ENCODE data around the gene PTPN3. TPM values are rescaled to one million over a fixed set of nuclear protein-coding genes. Genes with fewer than 3 reads are reported as not detected.

Gene PTPN3
- total and polyA plus RNA-seq, 2 experiments from 2014 or later, result 1.4 to 2.6 TPM

DNA sequence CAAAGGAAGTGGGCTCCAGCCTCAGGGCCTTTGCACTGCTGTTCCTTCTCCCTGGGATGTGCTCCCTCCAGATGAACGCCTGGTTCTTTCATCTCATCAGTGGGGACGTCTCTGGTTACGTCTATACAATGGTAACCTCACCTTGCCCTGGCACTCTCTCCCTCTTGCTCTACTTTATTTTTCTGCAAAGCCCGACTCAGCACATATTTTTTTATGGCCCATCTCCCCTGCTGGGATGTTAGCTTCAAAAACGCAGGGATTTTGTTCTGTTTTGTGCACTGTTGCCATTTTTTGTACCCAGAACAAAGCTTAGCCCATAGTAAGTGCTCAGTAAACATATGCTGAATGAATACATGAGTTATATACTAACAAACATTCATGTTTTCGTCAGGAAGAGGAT is 37.5 kb downstream of the PTPN3 start:
- no peak for DNase-seq (ENCODE audit: low spot score)
- ATAC-seq, result no peak
- no peak for TF ChIP-seq JUNB (IDR thresholded peaks at IDR 0.05; ENCODE audit: unreplicated experiment)
- TF ChIP-seq, protein P1, sequence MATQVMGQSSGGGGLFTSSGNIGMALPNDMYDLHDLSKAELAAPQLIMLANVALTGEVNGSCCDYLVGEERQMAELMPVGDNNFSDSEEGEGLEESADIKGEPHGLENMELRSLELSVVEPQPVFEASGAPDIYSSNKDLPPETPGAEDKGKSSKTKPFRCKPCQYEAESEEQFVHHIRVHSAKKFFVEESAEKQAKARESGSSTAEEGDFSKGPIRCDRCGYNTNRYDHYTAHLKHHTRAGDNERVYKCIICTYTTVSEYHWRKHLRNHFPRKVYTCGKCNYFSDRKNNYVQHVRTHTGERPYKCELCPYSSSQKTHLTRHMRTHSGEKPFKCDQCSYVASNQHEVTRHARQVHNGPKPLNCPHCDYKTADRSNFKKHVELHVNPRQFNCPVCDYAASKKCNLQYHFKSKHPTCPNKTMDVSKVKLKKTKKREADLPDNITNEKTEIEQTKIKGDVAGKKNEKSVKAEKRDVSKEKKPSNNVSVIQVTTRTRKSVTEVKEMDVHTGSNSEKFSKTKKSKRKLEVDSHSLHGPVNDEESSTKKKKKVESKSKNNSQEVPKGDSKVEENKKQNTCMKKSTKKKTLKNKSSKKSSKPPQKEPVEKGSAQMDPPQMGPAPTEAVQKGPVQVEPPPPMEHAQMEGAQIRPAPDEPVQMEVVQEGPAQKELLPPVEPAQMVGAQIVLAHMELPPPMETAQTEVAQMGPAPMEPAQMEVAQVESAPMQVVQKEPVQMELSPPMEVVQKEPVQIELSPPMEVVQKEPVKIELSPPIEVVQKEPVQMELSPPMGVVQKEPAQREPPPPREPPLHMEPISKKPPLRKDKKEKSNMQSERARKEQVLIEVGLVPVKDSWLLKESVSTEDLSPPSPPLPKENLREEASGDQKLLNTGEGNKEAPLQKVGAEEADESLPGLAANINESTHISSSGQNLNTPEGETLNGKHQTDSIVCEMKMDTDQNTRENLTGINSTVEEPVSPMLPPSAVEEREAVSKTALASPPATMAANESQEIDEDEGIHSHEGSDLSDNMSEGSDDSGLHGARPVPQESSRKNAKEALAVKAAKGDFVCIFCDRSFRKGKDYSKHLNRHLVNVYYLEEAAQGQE (IDR thresholded peaks at IDR 0.05; ENCODE audit: unreplicated experiment), result no peak
- TF ChIP-seq ZNF114 (CRISPR knock-in tag; IDR thresholded peaks at IDR 0.05), result no peak
- no peak for TF ChIP-seq EZH2 (IDR thresholded peaks at IDR 0.05; ENCODE audit: low read depth, unreplicated experiment)
- TF ChIP-seq, protein P2, sequence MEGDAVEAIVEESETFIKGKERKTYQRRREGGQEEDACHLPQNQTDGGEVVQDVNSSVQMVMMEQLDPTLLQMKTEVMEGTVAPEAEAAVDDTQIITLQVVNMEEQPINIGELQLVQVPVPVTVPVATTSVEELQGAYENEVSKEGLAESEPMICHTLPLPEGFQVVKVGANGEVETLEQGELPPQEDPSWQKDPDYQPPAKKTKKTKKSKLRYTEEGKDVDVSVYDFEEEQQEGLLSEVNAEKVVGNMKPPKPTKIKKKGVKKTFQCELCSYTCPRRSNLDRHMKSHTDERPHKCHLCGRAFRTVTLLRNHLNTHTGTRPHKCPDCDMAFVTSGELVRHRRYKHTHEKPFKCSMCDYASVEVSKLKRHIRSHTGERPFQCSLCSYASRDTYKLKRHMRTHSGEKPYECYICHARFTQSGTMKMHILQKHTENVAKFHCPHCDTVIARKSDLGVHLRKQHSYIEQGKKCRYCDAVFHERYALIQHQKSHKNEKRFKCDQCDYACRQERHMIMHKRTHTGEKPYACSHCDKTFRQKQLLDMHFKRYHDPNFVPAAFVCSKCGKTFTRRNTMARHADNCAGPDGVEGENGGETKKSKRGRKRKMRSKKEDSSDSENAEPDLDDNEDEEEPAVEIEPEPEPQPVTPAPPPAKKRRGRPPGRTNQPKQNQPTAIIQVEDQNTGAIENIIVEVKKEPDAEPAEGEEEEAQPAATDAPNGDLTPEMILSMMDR (conservative IDR thresholded peaks at IDR 0.05; ENCODE audit: low read depth in 2 of 2), result no peak
- TF ChIP-seq NANOG (IDR thresholded peaks at IDR 0.05; ENCODE audit: borderline replicate concordance), result no peak
- TF ChIP-seq, protein P3, sequence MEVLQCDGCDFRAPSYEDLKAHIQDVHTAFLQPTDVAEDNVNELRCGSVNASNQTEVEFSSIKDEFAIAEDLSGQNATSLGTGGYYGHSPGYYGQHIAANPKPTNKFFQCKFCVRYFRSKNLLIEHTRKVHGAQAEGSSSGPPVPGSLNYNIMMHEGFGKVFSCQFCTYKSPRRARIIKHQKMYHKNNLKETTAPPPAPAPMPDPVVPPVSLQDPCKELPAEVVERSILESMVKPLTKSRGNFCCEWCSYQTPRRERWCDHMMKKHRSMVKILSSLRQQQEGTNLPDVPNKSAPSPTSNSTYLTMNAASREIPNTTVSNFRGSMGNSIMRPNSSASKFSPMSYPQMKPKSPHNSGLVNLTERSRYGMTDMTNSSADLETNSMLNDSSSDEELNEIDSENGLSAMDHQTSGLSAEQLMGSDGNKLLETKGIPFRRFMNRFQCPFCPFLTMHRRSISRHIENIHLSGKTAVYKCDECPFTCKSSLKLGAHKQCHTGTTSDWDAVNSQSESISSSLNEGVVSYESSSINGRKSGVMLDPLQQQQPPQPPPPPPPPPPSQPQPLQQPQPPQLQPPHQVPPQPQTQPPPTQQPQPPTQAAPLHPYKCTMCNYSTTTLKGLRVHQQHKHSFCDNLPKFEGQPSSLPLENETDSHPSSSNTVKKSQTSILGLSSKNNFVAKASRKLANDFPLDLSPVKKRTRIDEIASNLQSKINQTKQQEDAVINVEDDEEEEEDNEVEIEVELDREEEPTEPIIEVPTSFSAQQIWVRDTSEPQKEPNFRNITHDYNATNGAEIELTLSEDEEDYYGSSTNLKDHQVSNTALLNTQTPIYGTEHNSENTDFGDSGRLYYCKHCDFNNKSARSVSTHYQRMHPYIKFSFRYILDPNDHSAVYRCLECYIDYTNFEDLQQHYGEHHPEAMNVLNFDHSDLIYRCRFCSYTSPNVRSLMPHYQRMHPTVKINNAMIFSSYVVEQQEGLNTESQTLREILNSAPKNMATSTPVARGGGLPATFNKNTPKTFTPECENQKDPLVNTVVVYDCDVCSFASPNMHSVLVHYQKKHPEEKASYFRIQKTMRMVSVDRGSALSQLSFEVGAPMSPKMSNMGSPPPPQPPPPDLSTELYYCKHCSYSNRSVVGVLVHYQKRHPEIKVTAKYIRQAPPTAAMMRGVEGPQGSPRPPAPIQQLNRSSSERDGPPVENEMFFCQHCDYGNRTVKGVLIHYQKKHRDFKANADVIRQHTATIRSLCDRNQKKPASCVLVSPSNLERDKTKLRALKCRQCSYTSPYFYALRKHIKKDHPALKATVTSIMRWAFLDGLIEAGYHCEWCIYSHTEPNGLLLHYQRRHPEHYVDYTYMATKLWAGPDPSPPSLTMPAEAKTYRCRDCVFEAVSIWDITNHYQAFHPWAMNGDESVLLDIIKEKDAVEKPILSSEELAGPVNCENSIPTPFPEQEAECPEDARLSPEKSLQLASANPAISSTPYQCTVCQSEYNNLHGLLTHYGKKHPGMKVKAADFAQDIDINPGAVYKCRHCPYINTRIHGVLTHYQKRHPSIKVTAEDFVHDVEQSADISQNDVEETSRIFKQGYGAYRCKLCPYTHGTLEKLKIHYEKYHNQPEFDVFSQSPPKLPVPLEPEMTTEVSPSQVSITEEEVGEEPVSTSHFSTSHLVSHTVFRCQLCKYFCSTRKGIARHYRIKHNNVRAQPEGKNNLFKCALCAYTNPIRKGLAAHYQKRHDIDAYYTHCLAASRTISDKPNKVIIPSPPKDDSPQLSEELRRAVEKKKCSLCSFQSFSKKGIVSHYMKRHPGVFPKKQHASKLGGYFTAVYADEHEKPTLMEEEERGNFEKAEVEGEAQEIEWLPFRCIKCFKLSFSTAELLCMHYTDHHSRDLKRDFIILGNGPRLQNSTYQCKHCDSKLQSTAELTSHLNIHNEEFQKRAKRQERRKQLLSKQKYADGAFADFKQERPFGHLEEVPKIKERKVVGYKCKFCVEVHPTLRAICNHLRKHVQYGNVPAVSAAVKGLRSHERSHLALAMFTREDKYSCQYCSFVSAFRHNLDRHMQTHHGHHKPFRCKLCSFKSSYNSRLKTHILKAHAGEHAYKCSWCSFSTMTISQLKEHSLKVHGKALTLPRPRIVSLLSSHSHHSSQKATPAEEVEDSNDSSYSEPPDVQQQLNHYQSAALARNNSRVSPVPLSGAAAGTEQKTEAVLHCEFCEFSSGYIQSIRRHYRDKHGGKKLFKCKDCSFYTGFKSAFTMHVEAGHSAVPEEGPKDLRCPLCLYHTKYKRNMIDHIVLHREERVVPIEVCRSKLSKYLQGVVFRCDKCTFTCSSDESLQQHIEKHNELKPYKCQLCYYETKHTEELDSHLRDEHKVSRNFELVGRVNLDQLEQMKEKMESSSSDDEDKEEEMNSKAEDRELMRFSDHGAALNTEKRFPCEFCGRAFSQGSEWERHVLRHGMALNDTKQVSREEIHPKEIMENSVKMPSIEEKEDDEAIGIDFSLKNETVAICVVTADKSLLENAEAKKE (CRISPR knock-in tag; IDR thresholded peaks at IDR 0.05), result no peak
- TF ChIP-seq CREB1 (CRISPR knock-in tag; IDR thresholded peaks at IDR 0.05; ENCODE audit: low read depth), result no peak
- TF ChIP-seq, protein P4, sequence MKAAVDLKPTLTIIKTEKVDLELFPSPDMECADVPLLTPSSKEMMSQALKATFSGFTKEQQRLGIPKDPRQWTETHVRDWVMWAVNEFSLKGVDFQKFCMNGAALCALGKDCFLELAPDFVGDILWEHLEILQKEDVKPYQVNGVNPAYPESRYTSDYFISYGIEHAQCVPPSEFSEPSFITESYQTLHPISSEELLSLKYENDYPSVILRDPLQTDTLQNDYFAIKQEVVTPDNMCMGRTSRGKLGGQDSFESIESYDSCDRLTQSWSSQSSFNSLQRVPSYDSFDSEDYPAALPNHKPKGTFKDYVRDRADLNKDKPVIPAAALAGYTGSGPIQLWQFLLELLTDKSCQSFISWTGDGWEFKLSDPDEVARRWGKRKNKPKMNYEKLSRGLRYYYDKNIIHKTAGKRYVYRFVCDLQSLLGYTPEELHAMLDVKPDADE (IDR thresholded peaks at IDR 0.05), result no peak
- no peak for TF ChIP-seq POLR2AphosphoS5 (IDR thresholded peaks at IDR 0.05; ENCODE audit: low read depth)
- TF ChIP-seq ZNF331 (CRISPR knock-in tag; IDR thresholded peaks at IDR 0.05; ENCODE audit: low read depth), result no peak
- no peak for TF ChIP-seq STAT1 (IDR thresholded peaks at IDR 0.05; ENCODE audit: unreplicated experiment)

More for the DNA sequence above, 37.5 kb downstream of the PTPN3 start:
- no peaks in the 10 kb centered on the region for H3K36me3 Mint-ChIP-seq (ENCODE audit: low read depth)
- H3K27me3 Mint-ChIP-seq (ENCODE audit: insufficient read depth, low read depth, poor library complexity), result peaks cover 8% of the 10 kb centered on the region
- H3K4me3 Mint-ChIP-seq, result no peak overlapping the region
- H3K4me1 Mint-ChIP-seq, result peaks cover 5% of the 10 kb centered on the region
- H3K4me2 ChIP-seq, result no peak overlapping the region
- no peak overlapping the region for H3K27ac Mint-ChIP-seq
- no peaks in the 10 kb centered on the region for H4K20me1 ChIP-seq (replicated peaks; ENCODE audit: insufficient read depth)
- H3K27ac ChIP-seq (ENCODE audit: low read depth), result no peak overlapping the region
- H3K4me3 ChIP-seq, result no peak overlapping the region
- H2AFZ ChIP-seq, result no peak overlapping the region
- H3K27me3 ChIP-seq (ENCODE audit: insufficient read depth), result no peaks in the 10 kb centered on the region
- no peaks in the 10 kb centered on the region for H3K79me2 ChIP-seq (replicated peaks; ENCODE audit: insufficient read depth)
- H3K9me3 Mint-ChIP-seq, result no peaks in the 10 kb centered on the region
- H3F3A ChIP-seq (replicated peaks; ENCODE audit: low read depth), result no peaks in the 10 kb centered on the region
- H3K4me1 ChIP-seq (ENCODE audit: insufficient read depth), result peaks cover 9% of the 10 kb centered on the region
- H3K9me2 ChIP-seq (ENCODE audit: insufficient read depth), result no peaks in the 10 kb centered on the region
- no peaks in the 10 kb centered on the region for H3K36me3 ChIP-seq (ENCODE audit: insufficient read depth)
